Hematopoietic multipotent progenitor cell (in vitro differentiated cells): ENCODE results near the gene GSC2. TPM values are rescaled to one million over a fixed set of nuclear protein-coding genes. Genes with fewer than 3 reads are reported as not detected.

Experiments
- DNase-seq, 3 donors: peaks; one replicate each; pipeline ENCODE4 v3.0.0-alpha.2; 2011 to 2015; ENCODE audit warnings: low read depth in 2 of 3, low spot score in 2 of 3
- total RNA-seq: library from RNA; depleted of rRNA; stranded (reverse); fragments of >200 nt; gene quantifications from one replicate; pipeline ENCODE4 v1.2.3, GENCODE V29; 2012

The GSC2 gene
- total RNA-seq, result not detected

GRCh38 chr22:19149991-19150390 is at the start of gene GSC2:
TSS of gene GSC2 (minus strand) at chr22:19150292. CDS start at chr22:19150283, 9 bp downstream.
- DNase-seq, result no peak

DNA sequence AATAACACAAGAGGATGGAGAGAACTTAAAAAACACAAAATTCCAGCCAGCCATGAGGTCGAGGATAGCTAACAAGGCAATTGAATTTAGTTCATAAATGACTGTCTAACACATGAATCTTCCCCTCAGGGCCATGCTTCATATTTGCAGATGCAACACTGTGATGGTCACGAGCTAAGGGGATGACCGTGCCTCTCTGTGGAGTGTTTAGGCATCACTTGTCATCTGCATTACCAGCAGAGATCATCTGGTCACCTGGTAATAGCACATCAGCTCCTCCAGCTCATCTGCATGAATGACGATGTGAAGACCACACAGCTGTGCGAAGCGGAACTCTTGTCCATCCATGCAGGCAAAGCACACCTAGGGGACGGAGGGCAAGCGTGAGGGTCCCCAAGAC is 49.4 kb upstream of the GSC2 start:
- DNase-seq, result no peak

DNA sequence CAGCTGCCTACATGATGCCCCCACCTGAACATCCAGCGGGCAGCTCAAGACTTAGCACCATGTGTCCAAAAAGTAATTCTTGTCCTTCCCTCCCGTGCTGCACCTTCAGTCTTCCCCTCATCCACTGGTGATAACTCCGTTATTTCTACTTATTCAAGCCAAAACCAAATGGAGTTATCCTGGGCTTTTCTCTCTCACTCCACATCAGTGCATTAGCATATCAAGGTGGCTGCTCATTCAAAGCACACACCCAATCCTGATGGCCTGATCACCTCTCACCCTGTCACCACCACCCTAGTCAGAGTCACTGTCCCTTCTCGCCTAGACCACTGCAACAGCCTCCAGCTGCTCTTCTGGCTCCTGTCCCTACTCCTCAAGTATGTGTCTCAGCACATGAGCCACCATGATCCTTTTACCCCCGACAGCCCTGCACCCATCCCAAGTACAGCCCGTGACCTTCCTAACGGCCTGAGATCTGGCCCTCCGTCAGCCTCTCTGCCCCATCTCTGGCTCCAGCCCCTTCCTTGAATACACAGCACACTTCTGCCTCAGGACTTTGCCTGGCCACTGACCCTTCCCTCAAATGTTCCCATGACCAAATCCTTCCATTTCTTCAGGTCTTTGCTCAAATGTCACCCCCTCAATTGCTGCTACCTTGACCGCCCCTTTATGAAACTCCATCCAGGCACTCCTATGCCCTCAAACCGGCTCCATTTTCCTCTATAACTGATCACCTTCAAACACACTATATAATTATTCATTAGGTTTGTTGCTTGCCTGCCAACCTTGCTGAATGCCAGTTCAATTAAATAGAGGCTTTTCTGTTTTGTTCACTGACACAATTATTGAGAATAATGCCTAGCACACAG is 48.1 kb upstream of the GSC2 start:
- DNase-seq, result no peak

DNA sequence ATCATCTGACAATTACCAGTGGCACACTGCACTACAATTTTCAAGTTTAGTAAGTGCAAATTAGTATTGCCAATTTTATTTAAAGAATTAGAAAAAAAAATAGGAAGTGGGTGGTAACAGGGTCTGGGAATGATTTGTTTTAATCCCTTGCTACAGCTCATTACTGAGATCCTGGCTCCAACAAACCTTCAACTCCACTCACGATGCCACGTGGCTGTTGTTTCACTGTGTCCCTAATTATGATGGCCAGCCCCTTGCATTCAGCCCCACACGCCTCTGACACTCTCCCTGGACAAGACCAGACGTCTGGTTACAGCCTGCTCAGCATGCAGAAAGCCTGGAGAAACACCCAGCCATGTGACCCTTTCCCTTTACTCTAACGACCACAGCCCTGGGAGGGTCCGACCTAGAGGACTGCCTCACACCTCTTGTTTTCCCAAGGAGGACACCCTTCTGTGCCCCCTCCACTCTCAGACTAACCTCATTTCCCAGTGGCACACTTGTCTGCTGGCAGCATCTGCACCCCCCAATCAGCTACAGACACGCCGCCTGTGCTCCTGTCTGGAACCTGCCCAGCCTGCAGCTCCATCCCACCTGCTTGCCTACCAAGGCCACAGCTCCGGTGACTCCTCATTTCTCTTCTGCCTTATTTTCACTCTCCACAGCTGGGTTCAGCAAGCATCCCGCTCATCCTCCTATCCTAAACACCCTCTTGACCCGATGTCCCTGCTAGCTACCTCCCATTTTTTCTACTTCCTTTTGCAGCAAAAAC is 46.9 kb upstream of the GSC2 start:
- no peak for DNase-seq

- DNase-seq, result no peak
Measured at GRCh38 chr22:19195796-19196731, 46.0 kb upstream of the GSC2 start.

GRCh38 chr22:19194766-19195536 is 44.9 kb upstream of the GSC2 start:
- no peak for DNase-seq

DNA sequence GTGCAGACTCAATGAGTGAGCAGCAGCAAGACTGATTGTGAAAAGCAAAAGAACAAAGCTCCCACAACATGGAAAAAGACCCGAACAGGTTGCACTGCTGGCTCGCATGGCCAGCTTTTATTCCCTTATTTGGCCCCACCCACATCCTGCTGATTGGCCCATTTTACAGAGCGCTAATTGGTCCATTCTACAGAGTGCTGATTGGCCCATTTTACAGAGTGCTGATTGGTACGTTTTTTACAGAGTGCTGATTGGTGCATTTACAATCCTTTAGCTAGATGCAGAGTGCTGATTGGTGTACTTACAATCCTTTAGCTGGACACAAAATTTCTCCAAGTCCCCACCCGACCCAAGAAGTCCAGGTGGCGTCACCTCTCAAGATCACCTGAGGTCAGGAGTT is 43.8 kb upstream of the GSC2 start:
- no peak for DNase-seq

GRCh38 chr22:19187716-19188563 is 37.8 kb upstream of the GSC2 start:
- DNase-seq, result no peak

DNA sequence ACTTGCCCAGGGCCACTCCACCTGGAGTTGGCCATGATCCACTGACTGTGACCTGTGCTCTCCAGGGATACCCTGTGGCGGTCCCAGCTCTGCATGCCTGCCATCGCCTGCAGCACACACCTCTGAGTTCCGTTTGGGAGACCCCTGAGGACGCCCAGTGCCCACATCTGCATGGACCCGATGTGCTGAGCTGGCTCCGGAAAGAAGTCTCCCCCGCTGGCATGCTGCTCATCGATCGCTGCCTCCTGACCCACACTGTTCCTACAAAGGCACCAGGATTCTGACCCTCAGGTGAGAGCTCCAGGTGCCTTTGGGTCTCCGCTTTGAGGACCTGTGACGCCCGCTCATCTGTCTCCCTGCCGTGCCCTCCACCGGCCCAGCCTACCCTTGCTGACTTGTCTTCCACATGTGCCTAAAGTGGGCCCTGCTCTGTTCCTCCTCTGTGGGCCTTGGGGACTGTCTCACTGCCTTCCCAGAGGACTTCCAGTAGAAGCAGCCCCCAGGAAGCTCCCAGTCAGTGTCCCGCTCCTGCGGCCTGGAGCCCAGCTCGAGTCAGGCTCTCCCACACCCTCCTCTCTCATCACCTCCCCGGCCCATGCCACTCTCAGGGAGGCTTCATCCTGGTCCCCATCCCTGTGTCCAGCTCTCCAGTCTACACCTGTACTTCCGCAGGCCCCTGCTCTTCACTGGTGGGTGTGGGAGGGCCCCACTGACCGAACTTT is 34.3 kb upstream of the GSC2 start:
- DNase-seq, result no peak

DNA sequence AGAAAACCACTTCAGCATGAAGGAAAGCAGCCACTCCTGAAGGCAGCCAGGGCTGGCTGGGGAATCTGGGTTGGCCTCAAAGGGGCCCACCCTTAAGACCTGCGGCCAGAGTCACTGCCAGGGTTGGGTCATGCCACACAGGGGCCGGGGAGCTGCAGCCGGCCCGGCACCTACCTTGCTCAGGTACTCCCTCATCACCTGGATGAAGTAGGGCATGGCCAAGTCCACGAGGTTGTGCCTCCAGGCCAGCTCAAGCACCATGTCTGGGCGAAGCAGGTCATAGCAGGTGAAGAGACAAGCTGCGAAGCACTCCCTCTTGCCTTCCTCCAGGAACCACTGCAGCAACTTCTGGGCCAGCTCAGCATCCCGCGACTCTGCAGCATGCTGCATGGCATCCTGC is 33.1 kb upstream of the GSC2 start:
- no peak for DNase-seq

- no peak for DNase-seq
Measured at GRCh38 chr22:19182472-19183157, 32.5 kb upstream of the GSC2 start.

- no peak for DNase-seq
Measured at GRCh38 chr22:19181786-19182471, 31.8 kb upstream of the GSC2 start.

- no peak for DNase-seq
Measured at GRCh38 chr22:19180740-19181410, 30.8 kb upstream of the GSC2 start.

DNA sequence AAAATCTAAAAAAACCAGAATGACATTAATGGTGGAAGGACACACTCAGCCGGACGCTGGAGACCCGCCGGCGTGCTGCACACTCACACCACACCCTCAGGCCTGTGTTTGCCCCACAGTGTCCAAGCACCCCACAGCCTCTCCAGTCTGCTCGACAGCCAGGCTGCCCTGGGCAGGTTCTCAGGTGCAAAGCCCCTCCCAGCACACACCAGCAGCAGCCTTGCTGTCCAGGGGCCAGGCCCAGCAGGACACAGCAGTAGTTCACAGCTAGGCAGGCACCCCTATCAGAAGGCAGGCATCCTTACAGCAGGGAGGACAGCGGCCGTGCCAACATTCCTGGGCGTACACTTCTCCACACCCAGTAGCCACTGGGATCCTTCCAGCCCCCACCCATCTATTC is 30.1 kb upstream of the GSC2 start:
- no peak for DNase-seq

- DNase-seq, result peak in 2 of 3 donors; percentile 59 to 73
Measured at GRCh38 chr22:19179497-19180048, 29.5 kb upstream of the GSC2 start.
